Skeletal muscle tissue (tissue), 4 donors: Measurements from ENCODE around the gene KRTAP10-10. TPM values are rescaled to one million over a fixed set of nuclear protein-coding genes. Genes with fewer than 3 reads are reported as not detected.
"Not testable (repeated sequence)": the region's sequence is repeated elsewhere in the genome, so short reads cannot be mapped to it uniquely, and the experiment has no call there.

Experiments
- H3K27ac ChIP-seq: one replicate; pipeline ENCODE4 v1.7.0; 2013; ENCODE audit warnings: mild to moderate bottlenecking, low read depth, low read length, inconsistent platforms
- H3K27me3 ChIP-seq, 3 donors: one replicate each; pipeline ENCODE4 v1.7.0; 2013; ENCODE audit warnings: low read length in 3 of 3; ENCODE audit not compliant: control insufficient read depth in 3 of 3, insufficient read depth in 3 of 3
- H3K36me3 ChIP-seq, 3 donors: one replicate each; pipeline ENCODE4 v1.7.0; 2013; ENCODE audit warnings: low read length in 3 of 3; ENCODE audit not compliant: control insufficient read depth in 3 of 3, insufficient read depth in 3 of 3
- H3K4me1 ChIP-seq, 3 donors: one replicate each; pipeline ENCODE4 v1.7.0; 2013; ENCODE audit warnings: low read length in 3 of 3, mild to moderate bottlenecking in 3 of 3; ENCODE audit not compliant: control insufficient read depth in 3 of 3, insufficient read depth in 3 of 3
- H3K4me3 ChIP-seq, 3 donors: one replicate each; pipeline ENCODE4 v1.7.0; 2013; ENCODE audit warnings: low read length in 3 of 3
- H3K9ac ChIP-seq, 3 donors: one replicate each; pipeline ENCODE4 v1.7.0; 2013; ENCODE audit warnings: low read length in 3 of 3, mild to moderate bottlenecking in 3 of 3, moderate library complexity in 2 of 3, low read depth in 1 of 3
- H3K9me3 ChIP-seq, 3 donors: one replicate each; pipeline ENCODE4 v1.7.0; 2013; ENCODE audit warnings: low read length in 3 of 3; ENCODE audit not compliant: control insufficient read depth in 3 of 3
- total RNA-seq: library from RNA; depleted of rRNA; stranded (reverse); fragments of >200 nt; gene quantifications from one replicate; pipeline ENCODE4 v1.2.3, GENCODE V29; 2014
- donor health status: Osteomylitis.

Gene KRTAP10-10
- total RNA-seq, result not detected

GRCh38 chr21:44637018-44637850 lies at the start of gene KRTAP10-10:
Gene KRTAP10-10, plus strand, starts transcription at chr21:44637356. Its CDS starts 62 bp downstream, at chr21:44637418.
- H3K36me3 ChIP-seq, result no peaks in the 10 kb centered on the region
- H3K27ac ChIP-seq, result no peak within 1 kb of the TSS
- H3K9me3 ChIP-seq, result peaks cover 0 to 7% (median 2%) of the 10 kb centered on the region in 3 donors
- H3K4me3 ChIP-seq, result no peak within 1 kb of the TSS
- no peaks in the 10 kb centered on the region for H3K4me1 ChIP-seq
- peaks cover 13 to 36% (median 30%) of the 10 kb centered on the region in 3 donors for H3K27me3 ChIP-seq
- no peak within 1 kb of the TSS for H3K9ac ChIP-seq

GRCh38 chr21:44589094-44589493 lies 48.1 kb upstream of the KRTAP10-10 start:
- Histone ChIP-seq H3K36me3 (no peaks in the 10 kb centered on the region), H3K9me3 (peaks cover 0 to 13% (median 2%) of the 10 kb centered on the region in 3 donors), H3K27me3 (peaks cover 27 to 49% (median 46%) of the 10 kb centered on the region in 3 donors), H3K4me3 (no peak overlapping the region), H3K27ac (no peak overlapping the region), H3K9ac (no peak overlapping the region), H3K4me1 (peaks cover 3 to 14% (median 6%) of the 10 kb centered on the region in 3 donors)

DNA sequence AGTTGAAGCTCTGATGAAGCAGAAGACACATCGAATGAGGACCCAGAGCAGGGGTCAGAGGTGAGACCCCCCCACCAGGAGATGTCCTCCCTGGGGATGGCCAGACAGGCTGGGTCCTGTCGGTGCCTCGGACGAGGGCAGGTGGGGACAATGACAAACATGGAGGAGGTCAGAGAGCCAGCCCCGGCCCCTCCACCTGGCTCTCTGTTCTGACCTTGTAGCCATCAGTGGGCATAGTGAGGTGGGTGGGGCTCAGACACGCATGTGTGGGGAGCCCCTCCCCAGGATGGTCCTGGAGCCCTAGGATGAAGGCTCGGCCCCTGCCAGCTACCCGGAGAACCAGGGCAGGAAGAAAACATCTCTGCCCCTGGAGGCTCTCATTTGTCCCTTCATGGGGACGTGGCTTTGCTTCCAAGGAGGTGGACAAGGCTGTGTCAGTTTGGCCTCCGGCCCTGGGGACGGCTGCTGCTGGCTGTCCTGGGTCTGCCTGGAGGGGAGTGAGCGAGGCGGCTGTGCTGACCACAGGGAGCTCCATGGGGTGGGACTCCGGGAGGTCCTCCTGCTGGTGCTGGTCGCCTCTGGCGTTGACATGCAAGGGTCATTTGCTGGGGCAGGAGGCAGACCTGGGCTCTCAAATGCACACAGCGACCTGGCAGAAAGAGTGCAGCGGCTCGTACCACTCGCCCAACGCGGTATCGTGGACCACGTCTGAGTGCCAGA lies 47.4 kb upstream of the KRTAP10-10 start:
- H3K27me3 ChIP-seq, result peaks cover 32 to 54% (median 44%) of the 10 kb centered on the region in 3 donors
- H3K36me3 ChIP-seq, result no peaks in the 10 kb centered on the region
- H3K9me3 ChIP-seq, result peaks cover 0 to 13% (median 2%) of the 10 kb centered on the region in 3 donors
- no peak overlapping the region for H3K27ac ChIP-seq
- no peak overlapping the region for H3K4me3 ChIP-seq
- peaks cover 3 to 14% (median 6%) of the 10 kb centered on the region in 3 donors for H3K4me1 ChIP-seq
- H3K9ac ChIP-seq, result no peak overlapping the region

DNA sequence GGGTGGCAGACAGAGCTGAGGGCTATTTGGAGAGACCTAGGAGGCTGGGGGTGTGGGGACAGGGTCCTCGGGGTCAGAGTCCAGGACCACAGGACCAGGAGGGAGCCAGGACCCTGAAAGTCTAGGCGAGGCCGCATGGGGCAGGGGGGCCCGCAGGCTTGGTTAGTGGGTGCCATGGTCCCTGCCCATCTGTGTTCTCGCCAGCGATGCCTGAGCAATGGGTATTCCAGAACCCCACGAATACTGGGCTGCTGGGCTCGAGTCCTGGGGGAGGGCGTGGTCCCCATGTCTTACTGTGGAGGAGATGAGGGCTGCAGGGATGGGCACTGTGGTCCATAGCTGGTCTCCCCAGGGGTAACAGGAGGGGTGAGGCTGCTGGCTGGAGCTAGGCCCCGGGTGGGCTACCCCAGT lies 46.8 kb upstream of the KRTAP10-10 start:
- Histone ChIP-seq H3K4me1 (peaks cover 3 to 14% (median 6%) of the 10 kb centered on the region in 3 donors), H3K27ac (no peak overlapping the region), H3K27me3 (peaks cover 32 to 56% (median 42%) of the 10 kb centered on the region in 3 donors), H3K9me3 (peaks cover 0 to 10% (median 2%) of the 10 kb centered on the region in 3 donors), H3K9ac (no peak overlapping the region), H3K36me3 (no peaks in the 10 kb centered on the region), H3K4me3 (no peak overlapping the region)

GRCh38 chr21:44590897-44591800 lies 46.0 kb upstream of the KRTAP10-10 start:
- not testable (repeated sequence) for H3K36me3 ChIP-seq, H3K9me3 ChIP-seq, H3K4me3 ChIP-seq, H3K27ac ChIP-seq, H3K9ac ChIP-seq
- Histone ChIP-seq H3K27me3 (peaks cover 28 to 56% (median 38%) of the 10 kb centered on the region in 3 donors), H3K4me1 (peaks cover 3 to 14% (median 6%) of the 10 kb centered on the region in 3 donors)

GRCh38 chr21:44591801-44592130 lies 45.4 kb upstream of the KRTAP10-10 start:
- not testable (repeated sequence) for H3K4me3 ChIP-seq, H3K9me3 ChIP-seq, H3K36me3 ChIP-seq, H3K9ac ChIP-seq, H3K27ac ChIP-seq
- Histone ChIP-seq H3K4me1 (peaks cover 3 to 14% (median 6%) of the 10 kb centered on the region in 3 donors), H3K27me3 (peaks cover 28 to 61% (median 38%) of the 10 kb centered on the region in 3 donors)

DNA sequence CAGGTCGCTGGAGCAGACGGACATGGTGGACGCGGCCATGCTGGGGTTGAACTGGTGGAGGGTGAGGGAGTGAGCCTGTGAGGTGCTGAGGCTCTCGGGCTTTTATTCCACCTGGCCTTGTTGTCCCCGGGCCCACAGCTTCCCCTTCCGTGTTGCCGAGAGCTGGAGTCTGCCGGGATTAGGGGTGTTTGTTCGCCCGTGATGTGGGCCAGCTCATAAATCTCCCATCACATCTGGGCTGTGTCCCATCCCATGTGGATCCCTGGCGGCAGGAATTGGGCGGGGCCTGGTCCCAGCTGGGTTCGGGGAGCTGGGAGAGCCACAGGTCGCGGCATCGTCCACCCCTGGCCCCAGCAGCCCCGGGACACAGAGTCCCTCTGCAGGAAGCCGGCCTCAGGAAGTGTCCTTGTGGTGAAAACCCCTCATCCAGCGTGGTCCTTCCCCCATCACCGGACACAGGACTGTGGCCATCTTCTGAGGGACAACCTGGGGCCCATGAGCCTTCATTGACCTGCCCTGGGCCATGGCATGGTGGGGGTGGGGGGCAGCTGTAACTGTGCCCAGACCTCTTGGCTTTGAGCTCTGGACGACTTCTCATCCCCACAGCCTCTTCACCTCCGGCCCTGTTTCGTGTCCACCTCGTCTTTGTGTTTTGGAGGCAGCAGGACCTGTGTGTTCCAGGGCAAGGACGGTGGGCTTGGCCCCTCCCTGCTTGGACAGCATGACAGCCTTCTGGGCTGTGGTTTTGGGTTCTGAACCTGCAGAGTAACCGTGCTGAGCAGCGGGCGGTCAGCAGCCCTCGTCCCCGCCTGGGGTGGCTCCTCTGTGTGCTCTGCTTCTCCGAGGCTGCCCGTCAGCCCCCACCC lies 44.5 kb upstream of the KRTAP10-10 start, which contains the start of gene KRTAP10-6:
Gene KRTAP10-6 (minus strand): TSS at position 60 of the 866 bp plus-strand sequence. CDS start 21 bp downstream, at position 39.
- Histone ChIP-seq H3K9ac (peak within 1 kb of the TSS in 1 of 3 donors; percentile 8), H3K27ac (no peak within 1 kb of the TSS), H3K36me3 (no peaks in the 10 kb centered on the region), H3K27me3 (peaks cover 31 to 62% (median 38%) of the 10 kb centered on the region in 3 donors), H3K4me3 (peak within 1 kb of the TSS in 1 of 3 donors; percentile 13), H3K4me1 (peaks cover 3 to 14% (median 6%) of the 10 kb centered on the region in 3 donors), H3K9me3 (peaks cover 0 to 2% (median 0%) of the 10 kb centered on the region in 3 donors)

- H3K4me3 ChIP-seq, result no peak overlapping the region
- H3K9me3 ChIP-seq, result peaks cover 0 to 2% (median 0%) of the 10 kb centered on the region in 3 donors
- H3K4me1 ChIP-seq, result peaks cover 3 to 14% (median 6%) of the 10 kb centered on the region in 3 donors
- H3K36me3 ChIP-seq, result no peaks in the 10 kb centered on the region
- no peak overlapping the region for H3K9ac ChIP-seq
- peaks cover 35 to 62% (median 48%) of the 10 kb centered on the region in 3 donors for H3K27me3 ChIP-seq
- H3K27ac ChIP-seq, result no peak overlapping the region
Measured at GRCh38 chr21:44593598-44594405, 43.4 kb upstream of the KRTAP10-10 start.
